GM21737 (cell line): Measurements from ENCODE around the gene SH3GL3.

Source experiments
- ATAC-seq: cut with Tn5 transposase; IDR thresholded peaks from one replicate; pipeline ENCODE4 v1.9.1; 2021; ENCODE audit warnings: mild to moderate bottlenecking, moderate library complexity; ENCODE audit not compliant: unreplicated experiment

SH3GL3 gene

DNA sequence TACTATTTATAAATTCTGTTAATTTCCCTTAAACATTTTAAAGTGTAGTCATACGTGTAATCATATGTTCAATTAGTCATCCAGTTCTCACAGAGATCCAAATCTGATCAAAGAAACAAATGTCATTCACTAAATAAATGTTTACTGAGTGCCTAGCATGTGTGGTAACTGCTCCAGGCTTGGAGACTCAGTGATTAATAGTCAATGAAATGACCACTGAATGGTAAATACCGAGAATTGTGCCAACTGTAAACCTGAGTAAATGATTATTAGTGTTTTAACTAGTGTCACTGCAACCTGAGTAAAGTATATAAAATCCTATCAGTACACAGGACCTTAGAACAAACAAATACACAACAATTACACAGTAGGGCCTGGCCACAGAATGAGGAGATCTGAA is 52.3 kb downstream of the SH3GL3 start:
- no peak for ATAC-seq

DNA sequence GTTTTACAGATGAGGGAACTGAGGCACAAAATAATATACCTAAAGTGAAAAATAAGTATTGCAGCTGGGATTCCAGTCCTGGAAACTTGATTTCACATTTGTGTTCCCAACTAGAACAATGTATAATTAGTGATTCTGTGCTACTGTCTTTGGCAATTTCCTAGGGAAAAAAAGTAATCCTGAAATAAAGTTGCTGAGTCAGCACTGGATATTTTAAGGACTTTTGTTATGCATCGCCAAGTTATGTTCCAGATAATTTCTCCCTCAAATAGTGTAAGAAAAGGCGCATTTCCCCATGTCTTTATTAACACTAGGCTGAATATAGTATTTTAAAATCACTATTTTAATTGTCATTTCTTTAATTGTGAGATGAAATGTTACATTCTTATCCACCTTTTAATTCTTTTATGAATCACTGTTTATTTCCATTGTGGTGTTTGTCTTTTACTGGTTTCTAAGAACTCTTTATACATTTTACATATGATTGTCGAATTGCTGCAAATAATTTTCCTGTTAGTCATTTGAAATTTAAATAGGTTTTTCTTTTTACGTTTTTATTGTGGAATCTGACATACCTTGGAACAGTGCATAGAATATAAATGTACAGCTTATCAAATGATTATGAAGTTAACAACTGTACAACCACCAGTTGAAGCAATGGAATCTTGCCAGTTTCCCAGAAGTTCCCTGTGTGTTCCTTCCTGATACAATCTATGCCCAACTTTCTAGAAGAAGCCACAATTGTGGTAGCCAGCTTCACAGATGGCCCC is 56.6 kb downstream of the SH3GL3 start:
- no peak for ATAC-seq

- ATAC-seq, result no peak
Observed at GRCh38 chr15:83504365-83504764, 57.2 kb downstream of the SH3GL3 start.

- ATAC-seq, result no peak
Observed at GRCh38 chr15:83510001-83510400, 62.9 kb downstream of the SH3GL3 start.

DNA sequence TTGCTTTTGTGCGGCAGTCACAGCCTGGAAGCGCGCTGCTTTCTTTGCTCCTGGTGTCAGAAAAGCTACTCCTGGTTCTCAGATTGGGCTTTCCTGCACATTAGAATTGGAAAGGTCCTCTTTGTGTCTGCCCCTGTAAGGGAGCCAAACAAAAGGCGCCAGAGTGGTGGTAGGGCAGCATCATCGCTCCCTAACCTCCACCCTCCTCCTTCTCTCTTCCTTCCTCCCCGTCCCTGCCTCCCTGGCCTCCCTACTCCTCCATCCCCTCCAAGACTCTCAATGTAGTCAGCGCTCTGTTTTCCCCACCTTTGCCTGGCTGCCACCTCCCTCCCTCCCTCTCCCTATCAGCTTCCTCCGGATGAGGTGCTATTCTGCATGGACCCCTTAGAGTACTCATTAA is 65.3 kb downstream of the SH3GL3 start:
- ATAC-seq, result no peak

DNA sequence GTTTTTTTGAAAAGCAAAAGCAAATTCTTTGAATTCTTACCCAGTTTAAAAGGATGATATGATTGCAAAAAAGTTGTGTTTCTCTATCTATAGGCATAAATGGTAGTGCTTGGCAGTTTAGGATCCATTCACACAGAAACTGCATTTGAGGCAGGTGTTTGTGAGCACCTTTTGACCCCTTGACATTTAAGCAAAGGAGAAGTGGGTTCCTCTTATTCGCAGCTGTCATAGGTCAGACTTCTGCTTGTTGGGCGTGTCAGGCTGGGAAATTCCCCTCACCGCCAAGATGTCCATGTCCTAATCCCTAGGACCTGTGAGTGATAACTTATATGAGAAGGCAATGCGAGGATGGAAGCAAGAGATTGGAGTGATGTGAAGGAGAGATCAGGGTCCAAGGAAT is 67.4 kb downstream of the SH3GL3 start:
- no peak for ATAC-seq

DNA sequence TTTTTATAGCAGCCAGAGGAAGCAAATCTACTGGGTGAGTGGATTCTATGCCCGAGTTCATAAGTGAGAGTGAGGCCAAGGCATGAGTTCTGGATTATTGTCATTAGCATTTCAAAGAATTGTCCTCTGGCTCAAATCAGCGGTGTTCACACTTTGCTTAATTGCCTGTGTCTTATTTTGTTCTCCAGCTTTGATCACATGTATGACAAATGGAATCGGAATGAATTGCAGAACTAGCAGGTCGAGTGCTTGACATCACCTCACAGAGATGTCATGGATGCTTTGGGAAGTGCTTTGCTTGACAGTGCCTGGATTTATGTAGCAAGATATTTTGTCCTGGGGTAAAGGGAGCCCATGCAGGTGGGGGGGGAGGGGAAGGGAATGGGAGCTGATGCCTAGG is 68.0 kb downstream of the SH3GL3 start:
- no peak for ATAC-seq

DNA sequence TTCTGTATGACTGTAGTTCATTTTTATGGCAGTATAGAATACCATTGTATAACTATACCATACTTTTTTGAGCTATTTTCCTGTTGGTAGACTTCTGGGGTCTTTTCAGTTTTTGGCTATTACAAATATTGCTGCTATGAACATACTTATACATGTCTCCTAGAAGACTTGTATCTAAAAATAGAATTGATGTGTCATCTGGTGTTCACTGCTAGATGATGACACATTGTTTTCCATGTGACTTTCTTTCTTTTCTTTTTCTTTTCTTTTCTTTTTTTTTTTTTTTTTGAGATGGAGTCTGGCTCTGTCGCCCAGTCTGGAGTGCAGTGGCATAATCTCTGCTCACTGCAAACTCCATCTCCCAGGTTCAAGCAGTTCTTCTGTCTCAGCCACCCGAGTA is 69.8 kb downstream of the SH3GL3 start:
- ATAC-seq, result no peak

GRCh38 chr15:83526319-83526718 is 79.2 kb downstream of the SH3GL3 start:
- ATAC-seq, result no peak

- ATAC-seq, result no peak
Observed at GRCh38 chr15:83533410-83533962, 86.3 kb downstream of the SH3GL3 start.

DNA sequence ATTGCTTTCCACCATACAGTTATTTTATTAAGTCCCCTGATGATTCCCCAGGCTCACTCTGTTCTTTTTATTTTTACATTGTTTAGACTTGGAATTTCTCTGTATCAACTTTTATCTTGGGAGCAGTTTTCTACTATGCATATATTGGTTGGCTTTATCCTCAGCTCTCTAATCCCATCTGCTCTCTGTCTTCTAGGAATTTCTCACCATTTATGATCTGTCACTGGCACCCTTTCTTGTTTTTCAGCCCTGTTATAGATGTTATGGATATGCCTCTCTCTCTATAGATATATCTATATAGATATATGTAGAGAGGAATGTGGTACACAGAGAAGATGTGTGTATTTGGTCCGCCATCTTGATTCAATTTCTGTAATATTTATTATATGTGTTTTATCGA is 90.5 kb downstream of the SH3GL3 start:
- no peak for ATAC-seq

- no peak for ATAC-seq
Observed at GRCh38 chr15:83538682-83539081, 91.5 kb downstream of the SH3GL3 start.

DNA sequence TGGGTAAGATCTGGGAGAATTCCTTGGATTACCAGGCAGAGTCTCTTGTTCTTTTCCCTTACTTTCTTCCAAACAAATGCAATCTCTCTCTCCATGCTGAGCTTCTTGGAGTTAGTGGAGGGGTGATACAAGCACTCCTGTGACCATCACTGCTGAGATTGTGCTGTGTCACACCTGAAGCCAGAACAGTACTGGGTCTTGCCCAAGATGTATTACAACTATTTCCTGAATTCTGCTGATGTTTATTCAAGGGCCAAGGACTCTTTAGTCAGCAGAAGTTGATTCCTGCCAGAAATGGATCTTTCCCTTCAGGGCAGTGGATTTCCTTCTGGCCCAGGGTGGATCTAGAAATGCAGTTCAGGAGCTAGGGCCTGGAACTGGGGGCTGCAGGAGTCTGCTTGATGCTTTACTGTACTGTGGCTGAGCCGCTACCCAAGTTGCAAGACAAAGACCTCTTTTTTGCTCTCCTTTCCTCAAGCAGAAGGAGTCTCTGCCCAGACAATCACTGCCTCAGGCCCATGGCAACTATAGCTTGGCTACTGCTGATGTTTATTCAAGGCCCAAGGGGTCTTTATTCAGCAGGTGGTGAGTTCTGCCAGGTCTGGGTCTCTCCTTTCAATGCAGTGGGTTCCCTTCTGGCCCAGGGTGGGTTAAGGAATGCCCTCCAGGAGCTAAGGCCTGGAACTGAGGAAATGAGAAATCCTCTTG is 98.8 kb downstream of the SH3GL3 start:
- no peak for ATAC-seq

DNA sequence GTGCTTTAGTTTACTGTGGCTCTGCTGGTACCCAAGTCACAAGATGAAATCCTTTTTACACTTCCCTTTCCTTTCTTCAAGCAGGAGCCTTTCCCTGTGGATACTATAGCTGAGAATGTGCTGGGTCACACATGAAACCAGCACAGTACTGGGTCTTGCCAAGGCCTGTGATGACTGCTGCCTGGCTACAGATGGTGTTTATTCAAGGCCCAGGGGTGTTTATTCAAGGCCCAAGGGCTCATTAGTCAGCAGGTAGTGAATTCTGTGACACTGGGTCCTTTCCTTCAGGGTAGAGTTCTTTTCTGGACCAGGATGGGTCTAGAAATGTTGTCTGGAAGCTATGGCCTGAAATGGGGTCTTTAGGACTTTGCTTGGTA is 99.4 kb downstream of the SH3GL3 start:
- ATAC-seq, result no peak

DNA sequence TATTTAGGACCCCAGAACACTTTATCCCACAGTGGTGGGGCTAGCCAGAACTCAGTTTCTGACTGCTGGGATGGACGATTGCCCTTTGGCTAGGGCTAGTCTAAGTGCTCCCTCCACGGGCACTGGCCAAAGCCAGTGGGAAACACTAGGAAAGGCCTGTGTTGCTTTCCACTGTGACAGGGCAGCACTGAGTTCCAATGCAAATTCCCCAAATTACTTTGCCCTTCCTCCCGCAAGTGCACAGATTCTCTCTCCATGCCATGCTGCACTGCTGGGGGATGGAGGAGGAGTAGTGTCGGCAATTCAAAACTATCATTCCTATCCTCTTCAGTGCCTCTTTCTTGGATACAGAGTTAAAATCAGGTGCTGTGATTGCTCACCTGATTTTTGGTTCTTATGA is 100.0 kb downstream of the SH3GL3 start:
- ATAC-seq, result no peak

GRCh38 chr15:83549623-83550022 is 102.5 kb downstream of the SH3GL3 start:
- ATAC-seq, result no peak

DNA sequence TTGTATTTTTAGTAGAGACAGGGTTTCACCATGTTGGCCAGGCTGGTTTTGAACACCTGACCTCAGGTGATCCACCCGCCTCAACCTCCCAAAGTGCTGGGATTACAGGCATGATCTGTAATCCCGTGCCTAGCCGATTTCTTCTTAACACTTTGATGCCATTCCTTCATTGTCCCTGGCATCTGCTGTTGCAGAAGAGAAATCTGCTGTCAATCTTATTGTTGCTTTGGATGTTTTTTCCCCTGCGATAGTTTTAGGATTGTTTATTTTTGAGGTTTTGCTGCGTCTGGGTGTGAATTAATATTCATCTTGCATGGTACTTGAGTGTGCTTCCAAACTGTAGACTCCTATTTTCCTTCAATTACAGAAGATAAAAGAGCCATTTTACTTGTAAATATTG is 107.4 kb downstream of the SH3GL3 start:
- ATAC-seq, result no peak

DNA sequence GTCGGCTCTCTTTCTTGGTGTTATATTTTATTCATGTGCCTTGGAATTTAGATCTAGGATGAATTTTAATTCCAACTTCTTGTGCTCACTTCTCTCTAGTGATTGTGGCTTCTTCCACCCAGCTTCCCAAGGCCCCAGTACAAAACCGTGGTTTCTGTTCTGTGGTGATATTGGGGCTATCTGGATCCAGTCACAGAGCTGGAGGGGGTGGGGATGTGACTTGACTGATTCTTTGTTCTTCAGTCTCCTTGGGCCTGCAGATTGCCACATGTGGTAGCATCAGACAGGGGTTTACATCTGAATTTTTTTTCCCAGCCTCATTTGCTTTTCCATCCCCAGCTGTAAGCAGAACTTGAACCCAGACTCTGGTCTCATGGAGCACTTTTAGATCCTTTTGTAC is 108.2 kb downstream of the SH3GL3 start:
- no peak for ATAC-seq

DNA sequence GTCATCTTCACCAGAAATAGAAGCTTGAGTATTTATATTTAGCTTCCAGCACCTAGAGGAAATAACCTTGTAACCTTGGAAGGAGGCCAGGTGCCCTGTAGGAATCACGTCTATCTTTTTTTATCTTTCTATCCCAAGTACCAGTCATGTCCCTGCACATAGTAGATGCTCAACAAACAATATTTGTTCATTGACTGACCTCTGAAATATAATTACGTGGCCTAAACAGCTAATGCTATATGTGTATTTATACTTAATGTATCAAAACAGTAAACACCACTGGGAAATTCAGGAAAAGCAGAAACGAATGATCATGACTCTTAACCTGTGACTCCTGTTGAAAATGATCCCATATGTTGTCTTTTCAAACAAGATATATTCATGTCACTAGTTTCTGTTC is 108.9 kb downstream of the SH3GL3 start:
- no peak for ATAC-seq

DNA sequence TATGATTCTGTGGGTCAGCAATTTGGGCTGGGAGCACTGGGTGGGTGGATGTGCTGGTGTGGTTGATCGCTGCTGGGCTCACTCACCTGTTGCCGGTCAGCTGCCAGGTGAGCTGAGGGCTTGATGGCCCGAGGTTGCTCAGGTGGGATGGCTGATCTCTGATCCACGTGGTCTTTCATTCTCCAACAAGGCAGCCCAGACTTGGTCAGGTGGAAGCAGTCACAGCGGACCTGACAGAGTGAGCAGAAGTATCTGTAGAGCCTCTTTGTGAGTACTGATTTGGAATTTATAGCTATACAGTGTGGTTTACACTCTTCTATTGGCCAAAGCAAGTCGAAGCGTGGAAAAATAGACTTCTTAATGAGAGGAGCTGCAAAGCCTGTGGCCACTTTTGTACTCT is 109.6 kb downstream of the SH3GL3 start:
- no peak for ATAC-seq

GRCh38 chr15:83558146-83558545 is 111.0 kb downstream of the SH3GL3 start:
- ATAC-seq, result no peak

DNA sequence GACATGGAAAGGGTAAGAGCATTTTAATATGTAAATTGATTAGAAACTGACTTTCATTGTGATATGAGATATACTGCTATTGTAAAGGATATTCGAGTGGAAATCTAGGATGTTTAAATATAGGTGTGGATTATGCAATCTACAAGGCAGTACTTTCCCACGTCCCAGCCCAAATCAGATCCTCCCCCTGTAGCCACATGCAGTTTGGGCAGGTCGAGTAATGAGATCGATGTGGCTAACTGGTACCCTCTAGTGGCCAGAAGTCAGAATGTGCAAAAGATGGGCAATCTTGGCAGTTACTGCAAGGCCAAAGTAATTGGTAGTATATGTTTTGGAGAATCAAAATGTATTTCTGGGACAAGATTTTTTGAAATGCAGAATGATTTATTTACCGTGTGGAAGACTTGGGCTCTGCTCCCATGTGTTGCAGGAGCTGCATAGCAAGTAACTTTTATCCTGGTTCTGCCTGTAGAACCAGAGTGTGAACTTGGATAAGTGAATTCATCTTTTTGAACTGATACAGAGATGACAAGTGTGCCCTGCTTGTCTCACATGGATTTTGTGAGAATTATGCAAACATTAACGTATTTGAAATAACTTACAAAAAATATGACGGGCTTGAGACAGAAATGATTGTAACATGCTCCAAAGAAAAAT is 112.3 kb downstream of the SH3GL3 start:
- peak; percentile 77 for ATAC-seq
